A549 (cell line): ENCODE data around the gene PSMB1. TPM values are rescaled to one million over a fixed set of nuclear protein-coding genes. Genes with fewer than 3 reads are reported as not detected.

ENCODE experiments used
- ATAC-seq, 2 experiments: fragments of 200-7000 bp in 1 of 2; fragments of >200 bp in 1 of 2; cut with Nextera tagmentation in 1 of 2; cut with Tn5 transposase in 1 of 2; 3 replicates each; pipeline versions ENCODE4 v1.8.0 to v1.9.1; 2018 to 2020; ENCODE audit warnings: mild to moderate bottlenecking in 1 of 2, moderate library complexity in 1 of 2
- CTCF ChIA-PET: fragments of 300-600 bp; sonication (Branson Sonifier 250); formaldehyde crosslinking; extraction: SDS; loops from one replicate; lab custom pipeline; 2021; ENCODE audit warnings: antibody characterized with exemption, inconsistent platforms; lab: Yijun Ruan, JAX
- POLR2A ChIA-PET: fragments of 350-600 bp; formaldehyde crosslinking; extraction: SDS; loops from one replicate; lab custom pipeline; 2021; ENCODE audit warnings: antibody characterized with exemption, inconsistent platforms; lab: Yijun Ruan, JAX
- DNase-seq, 2 experiments: peaks; one replicate each; pipeline versions ENCODE4 v3.0.0 to v3.0.0-alpha.2; 2011 to 2016; ENCODE audit warnings: low read depth in 1 of 2, low spot score in 1 of 2
- FAIRE-seq: peaks from 2 replicates; lab custom pipeline; 2011; peaks lifted over from hg19 to GRCh38; lab: Jason Lieb, UNC
- H3K27ac ChIP-seq, 2 experiments: fragments of >200 bp; sonication (Bioruptor Twin); formaldehyde crosslinking; 3 replicates each; pipeline ENCODE4 v1.5.1; 2016 to 2017
- H3K4me1 ChIP-seq: fragments of >200 bp; sonication (Bioruptor Twin); formaldehyde crosslinking; 3 replicates; pipeline ENCODE4 v1.6.1; 2016
- H3K4me2 ChIP-seq: fragments of >200 bp; sonication (Bioruptor Twin); formaldehyde crosslinking; 3 replicates; pipeline ENCODE4 v1.6.1; 2016
- H3K4me3 ChIP-seq: fragments of >200 bp; sonication (Bioruptor Twin); formaldehyde crosslinking; 3 replicates; pipeline ENCODE4 v1.5.1; 2016
- H3K9me3 ChIP-seq: fragments of >200 bp; sonication (Bioruptor Twin); formaldehyde crosslinking; 3 replicates; pipeline ENCODE4 v1.6.1; 2016
- BHLHE40 ChIP-seq: IDR thresholded peaks from 2 replicates; pipeline ENCODE4 v1.6.1; 2012; ENCODE audit warnings: low read depth, low read length, inconsistent platforms
- CBX2 ChIP-seq: fragments of 200-600 bp; sonication (generic); IDR thresholded peaks from 2 replicates; pipeline ENCODE4 v1.6.1; 2016; ENCODE audit warnings: low read depth, mild to moderate bottlenecking, borderline replicate concordance
- CBX8 ChIP-seq: fragments of 200-600 bp; sonication (generic); IDR thresholded peaks from 2 replicates; pipeline ENCODE4 v1.6.1; 2016
- CEBPB ChIP-seq, 2 experiments: fragments of >200 bp in 1 of 2; sonication (Bioruptor Twin) in 1 of 2; formaldehyde crosslinking in 1 of 2; IDR thresholded peaks; 2 replicates each; pipeline ENCODE4 v1.6.1; 2012 to 2016
- EHMT2 ChIP-seq: fragments of 200-600 bp; sonication (generic); IDR thresholded peaks from 2 replicates; pipeline ENCODE4 v1.6.1; 2016; ENCODE audit warnings: antibody characterized with exemption, low read depth, mild to moderate bottlenecking, moderate library complexity
- EP300 ChIP-seq, 2 experiments: fragments of >200 bp; sonication (Bioruptor Twin); formaldehyde crosslinking; IDR thresholded peaks; 2 replicates in 1 of 2; 3 replicates in 1 of 2; pipeline ENCODE4 v1.6.1; 2016 to 2017
- FOSB ChIP-seq: fragments of 250-450 bp; sonication (Bioruptor Pico); IDR thresholded peaks from 2 replicates; pipeline ENCODE4 v1.5.0; 2020; ENCODE audit warnings: mild to moderate bottlenecking, moderate library complexity
- GATA3 ChIP-seq: IDR thresholded peaks from 2 replicates; pipeline ENCODE4 v1.6.1; 2012; ENCODE audit warnings: borderline replicate concordance
- HDAC2 ChIP-seq: fragments of 200-600 bp; sonication (generic); IDR thresholded peaks from 2 replicates; pipeline ENCODE4 v1.6.1; 2016
- HES2 ChIP-seq: fragments of >200 bp; sonication (Bioruptor Twin); formaldehyde crosslinking; IDR thresholded peaks from 2 replicates; pipeline ENCODE4 v1.6.1; 2016
- HEYL ChIP-seq: fragments of 250-450 bp; sonication (Bioruptor Pico); IDR thresholded peaks from 2 replicates; pipeline ENCODE4 v1.8.0; 2021; ENCODE audit warnings: mild to moderate bottlenecking, moderate library complexity
- HOXB13 ChIP-seq: fragments of 250-450 bp; sonication (Bioruptor Pico); IDR thresholded peaks from 2 replicates; pipeline ENCODE4 v1.5.0; 2020; ENCODE audit warnings: low read depth, mild to moderate bottlenecking, moderate library complexity
- HOXB5 ChIP-seq: fragments of 250-450 bp; sonication (Bioruptor Pico); IDR thresholded peaks from 2 replicates; pipeline ENCODE4 v1.5.0; 2020; ENCODE audit warnings: mild to moderate bottlenecking, moderate library complexity
- JUN ChIP-seq, 2 experiments: fragments of >200 bp; sonication (Bioruptor Twin); formaldehyde crosslinking; IDR thresholded peaks; 2 replicates in 1 of 2; 3 replicates in 1 of 2; pipeline ENCODE4 v1.6.1; 2016 to 2017
- MAFK ChIP-seq: fragments of 450-650 bp; IDR thresholded peaks from 2 replicates; pipeline ENCODE4 v1.6.1; 2014; ENCODE audit not compliant: partially characterized antibody
- MAZ ChIP-seq: fragments of 150-350 bp; IDR thresholded peaks from 2 replicates; pipeline ENCODE4 v1.6.1; 2014; ENCODE audit warnings: antibody characterized with exemption, low read depth, low read length, borderline replicate concordance
- MYC ChIP-seq: IDR thresholded peaks from 2 replicates; pipeline ENCODE4 v1.6.1; 2012; ENCODE audit warnings: mild to moderate bottlenecking, inconsistent platforms, low read length, improper control_type of control experiment, borderline replicate concordance
- NR3C1 ChIP-seq: fragments of >200 bp; sonication (Bioruptor Twin); formaldehyde crosslinking; IDR thresholded peaks from 3 replicates; pipeline ENCODE4 v1.6.1; 2017
- POLR2A ChIP-seq: IDR thresholded peaks from 2 replicates; pipeline ENCODE4 v1.6.1; 2012; ENCODE audit warnings: mild to moderate bottlenecking, low read length
- POLR2AphosphoS2 ChIP-seq: conservative IDR thresholded peaks from 2 replicates; pipeline ENCODE4 v1.6.1; 2012; ENCODE audit warnings: low read length, improper control_type of control experiment, inconsistent platforms
- RFX5 ChIP-seq: fragments of 450-650 bp; IDR thresholded peaks from 2 replicates; pipeline ENCODE4 v1.7.1; 2014; ENCODE audit warnings: antibody characterized with exemption, mild to moderate bottlenecking, moderate library complexity
- ZC3H11A ChIP-seq: fragments of 450-650 bp; IDR thresholded peaks from 2 replicates; pipeline ENCODE4 v1.6.1; 2014; ENCODE audit warnings: antibody characterized with exemption, mild to moderate bottlenecking
- ZFP36 ChIP-seq: fragments of 450-650 bp; IDR thresholded peaks from 2 replicates; pipeline ENCODE4 v1.6.1; 2014; ENCODE audit warnings: borderline replicate concordance; ENCODE audit not compliant: partially characterized antibody
- ZNF302 ChIP-seq: fragments of 250-450 bp; sonication (Bioruptor Pico); IDR thresholded peaks from 2 replicates; pipeline ENCODE4 v1.9.0; 2021; ENCODE audit warnings: inconsistent platforms, mild to moderate bottlenecking, moderate library complexity
- ZSCAN20 ChIP-seq: fragments of 250-450 bp; sonication (Bioruptor Pico); IDR thresholded peaks from 2 replicates; pipeline ENCODE4 v1.8.0; 2022; ENCODE audit warnings: mild to moderate bottlenecking, moderate library complexity
- WGBS: methylation state at CpG from one replicate; pipeline ENCODE4 v1.1.6; 2017; ENCODE audit errors: missing lambda C conversion rate; 5-methylcytosine and 5-hydroxymethylcytosine counted together
- polyA plus RNA-seq, 4 experiments: library from polyadenylated mRNA; depleted of rRNA in 3 of 4; stranded (reverse); fragments of >200 nt; fragmentation: RNase III in 1 of 4; extraction: RNeasy Plus Mini Kit Qiagen cat#74134 plus additional on column Dnase treatment in 1 of 4; gene quantifications; 2 replicates in 3 of 4; 3 replicates in 1 of 4; pipeline ENCODE4 v1.2.3, GENCODE V29; 2011 to 2017
- TF ChIP-seq, protein P1 (sequence below): IDR thresholded peaks from 2 replicates; pipeline ENCODE4 v1.6.1; 2012; ENCODE audit warnings: low read depth, borderline replicate concordance
- TF ChIP-seq, protein P2 (sequence below): fragments of 250-450 bp; sonication (Bioruptor Pico); IDR thresholded peaks from 2 replicates; pipeline ENCODE4 v1.5.0; 2020; ENCODE audit warnings: low read depth, mild to moderate bottlenecking, moderate library complexity
- TF ChIP-seq, protein P3 (sequence below): IDR thresholded peaks from 2 replicates; pipeline ENCODE4 v1.6.1; 2012
- TF ChIP-seq, protein P4 (sequence below): fragments of 250-450 bp; sonication (Bioruptor Pico); IDR thresholded peaks from 2 replicates; pipeline ENCODE4 v1.5.0; 2021; ENCODE audit warnings: mild to moderate bottlenecking, moderate library complexity, borderline replicate concordance
- TF ChIP-seq, protein P5 (sequence below): fragments of >200 bp; sonication (Bioruptor Twin); formaldehyde crosslinking; IDR thresholded peaks from 3 replicates; pipeline ENCODE4 v1.6.1; 2016
- TF ChIP-seq, protein P6 (sequence below): fragments of 150-350 bp; IDR thresholded peaks from 2 replicates; pipeline ENCODE4 v1.6.1; 2014; ENCODE audit warnings: low read depth, mild to moderate bottlenecking, low read length

Gene PSMB1
- polyA plus RNA-seq, 2 of the 4 experiments (the other 2 are of a cell fraction) = 267 to 306 TPM

- FAIRE-seq = no peak
- TF ChIP-seq MYC (no peak), HEYL (no peak), HES2 (no peak), POLR2AphosphoS2 (no peak), MAFK (no peak), GATA3 (no peak), HOXB13 (no peak), ZSCAN20 (CRISPR knock-in tag) (no peak), RFX5 (no peak), CBX8 (no peak), EP300 (IDR thresholded peaks at IDR 0.05) (no peak), CBX2 (no peak), NR3C1 (no peak), EHMT2 (no peak)
- TF ChIP-seq, protein P1, sequence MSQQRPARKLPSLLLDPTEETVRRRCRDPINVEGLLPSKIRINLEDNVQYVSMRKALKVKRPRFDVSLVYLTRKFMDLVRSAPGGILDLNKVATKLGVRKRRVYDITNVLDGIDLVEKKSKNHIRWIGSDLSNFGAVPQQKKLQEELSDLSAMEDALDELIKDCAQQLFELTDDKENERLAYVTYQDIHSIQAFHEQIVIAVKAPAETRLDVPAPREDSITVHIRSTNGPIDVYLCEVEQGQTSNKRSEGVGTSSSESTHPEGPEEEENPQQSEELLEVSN = no peak
- TF ChIP-seq, protein P2, sequence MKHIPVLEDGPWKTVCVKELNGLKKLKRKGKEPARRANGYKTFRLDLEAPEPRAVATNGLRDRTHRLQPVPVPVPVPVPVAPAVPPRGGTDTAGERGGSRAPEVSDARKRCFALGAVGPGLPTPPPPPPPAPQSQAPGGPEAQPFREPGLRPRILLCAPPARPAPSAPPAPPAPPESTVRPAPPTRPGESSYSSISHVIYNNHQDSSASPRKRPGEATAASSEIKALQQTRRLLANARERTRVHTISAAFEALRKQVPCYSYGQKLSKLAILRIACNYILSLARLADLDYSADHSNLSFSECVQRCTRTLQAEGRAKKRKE (CRISPR knock-in tag) = no peak
- TF ChIP-seq, protein P3, sequence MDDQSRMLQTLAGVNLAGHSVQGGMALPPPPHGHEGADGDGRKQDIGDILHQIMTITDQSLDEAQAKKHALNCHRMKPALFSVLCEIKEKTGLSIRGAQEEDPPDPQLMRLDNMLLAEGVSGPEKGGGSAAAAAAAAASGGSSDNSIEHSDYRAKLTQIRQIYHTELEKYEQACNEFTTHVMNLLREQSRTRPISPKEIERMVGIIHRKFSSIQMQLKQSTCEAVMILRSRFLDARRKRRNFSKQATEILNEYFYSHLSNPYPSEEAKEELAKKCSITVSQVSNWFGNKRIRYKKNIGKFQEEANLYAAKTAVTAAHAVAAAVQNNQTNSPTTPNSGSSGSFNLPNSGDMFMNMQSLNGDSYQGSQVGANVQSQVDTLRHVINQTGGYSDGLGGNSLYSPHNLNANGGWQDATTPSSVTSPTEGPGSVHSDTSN = no peak
- no peaks in the 10 kb centered on the region for H3K9me3 ChIP-seq
- DNase-seq = no peak
- H3K4me1 ChIP-seq = no peaks in the 10 kb centered on the region
- POLR2A ChIA-PET = no interaction called here
- WGBS = 0% methylated on average over 3 of the region's 3 CpGs
- CTCF ChIA-PET = interaction anchor here (0.8 kb wide), 1 partner anchor 449 kb away, joined by 3 read pairs; no protein-coding TSS in a partner anchor
- no peak for ATAC-seq
- no peak overlapping the region for H3K27ac ChIP-seq
- no peak overlapping the region for H3K4me3 ChIP-seq
- H3K4me2 ChIP-seq = no peak overlapping the region
These were observed 52.0 kb downstream of the PSMB1 start for GRCh38 chr6:170500955-170501590.

DNA sequence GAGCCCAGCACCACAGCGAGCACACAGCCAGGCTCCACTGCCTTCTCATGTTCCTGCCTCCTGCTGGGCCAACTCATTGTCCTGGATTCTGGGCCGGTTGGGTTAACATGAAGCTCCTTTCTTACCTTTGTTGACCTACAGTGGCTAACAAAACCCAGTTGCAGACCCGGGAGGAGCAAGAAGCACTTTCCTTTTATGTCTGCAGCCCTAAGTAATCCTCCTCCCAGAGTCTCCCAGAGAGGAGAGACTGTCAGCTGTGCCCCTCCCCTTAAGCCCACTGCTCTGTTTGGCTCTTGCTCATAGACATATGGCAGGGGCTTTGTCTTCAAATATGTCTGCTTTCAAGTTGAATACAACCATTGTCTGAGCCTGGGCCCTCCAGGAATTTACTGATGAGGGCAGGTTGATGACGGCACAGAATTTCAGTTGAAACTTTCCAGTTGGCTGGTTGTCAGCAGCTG lies 55.2 kb downstream of the PSMB1 start:
- ATAC-seq = no peak

More for the DNA sequence above, 55.2 kb downstream of the PSMB1 start:
- TF ChIP-seq HOXB5 (CRISPR knock-in tag) (no peak), ZC3H11A (no peak), POLR2A (no peak), CEBPB (IDR thresholded peaks at IDR 0.05) (no peak), CBX2 (no peak), HDAC2 (no peak), ZFP36 (no peak), JUN (IDR thresholded peaks at IDR 0.05) (no peak), ZNF302 (CRISPR knock-in tag) (no peak), BHLHE40 (no peak), HOXB13 (no peak), HEYL (no peak), MAZ (no peak), NR3C1 (no peak), RFX5 (no peak), FOSB (CRISPR knock-in tag) (no peak)
- TF ChIP-seq, protein P4, sequence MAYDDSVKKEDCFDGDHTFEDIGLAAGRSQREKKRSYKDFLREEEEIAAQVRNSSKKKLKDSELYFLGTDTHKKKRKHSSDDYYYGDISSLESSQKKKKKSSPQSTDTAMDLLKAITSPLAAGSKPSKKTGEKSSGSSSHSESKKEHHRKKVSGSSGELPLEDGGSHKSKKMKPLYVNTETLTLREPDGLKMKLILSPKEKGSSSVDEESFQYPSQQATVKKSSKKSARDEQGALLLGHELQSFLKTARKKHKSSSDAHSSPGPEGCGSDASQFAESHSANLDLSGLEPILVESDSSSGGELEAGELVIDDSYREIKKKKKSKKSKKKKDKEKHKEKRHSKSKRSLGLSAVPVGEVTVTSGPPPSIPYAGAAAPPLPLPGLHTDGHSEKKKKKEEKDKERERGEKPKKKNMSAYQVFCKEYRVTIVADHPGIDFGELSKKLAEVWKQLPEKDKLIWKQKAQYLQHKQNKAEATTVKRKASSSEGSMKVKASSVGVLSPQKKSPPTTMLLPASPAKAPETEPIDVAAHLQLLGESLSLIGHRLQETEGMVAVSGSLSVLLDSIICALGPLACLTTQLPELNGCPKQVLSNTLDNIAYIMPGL (CRISPR knock-in tag) = no peak
- TF ChIP-seq, protein P2 (CRISPR knock-in tag) = no peak
- TF ChIP-seq, protein P5, sequence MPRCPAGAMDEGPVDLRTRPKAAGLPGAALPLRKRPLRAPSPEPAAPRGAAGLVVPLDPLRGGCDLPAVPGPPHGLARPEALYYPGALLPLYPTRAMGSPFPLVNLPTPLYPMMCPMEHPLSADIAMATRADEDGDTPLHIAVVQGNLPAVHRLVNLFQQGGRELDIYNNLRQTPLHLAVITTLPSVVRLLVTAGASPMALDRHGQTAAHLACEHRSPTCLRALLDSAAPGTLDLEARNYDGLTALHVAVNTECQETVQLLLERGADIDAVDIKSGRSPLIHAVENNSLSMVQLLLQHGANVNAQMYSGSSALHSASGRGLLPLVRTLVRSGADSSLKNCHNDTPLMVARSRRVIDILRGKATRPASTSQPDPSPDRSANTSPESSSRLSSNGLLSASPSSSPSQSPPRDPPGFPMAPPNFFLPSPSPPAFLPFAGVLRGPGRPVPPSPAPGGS = no peak
- TF ChIP-seq, protein P6, sequence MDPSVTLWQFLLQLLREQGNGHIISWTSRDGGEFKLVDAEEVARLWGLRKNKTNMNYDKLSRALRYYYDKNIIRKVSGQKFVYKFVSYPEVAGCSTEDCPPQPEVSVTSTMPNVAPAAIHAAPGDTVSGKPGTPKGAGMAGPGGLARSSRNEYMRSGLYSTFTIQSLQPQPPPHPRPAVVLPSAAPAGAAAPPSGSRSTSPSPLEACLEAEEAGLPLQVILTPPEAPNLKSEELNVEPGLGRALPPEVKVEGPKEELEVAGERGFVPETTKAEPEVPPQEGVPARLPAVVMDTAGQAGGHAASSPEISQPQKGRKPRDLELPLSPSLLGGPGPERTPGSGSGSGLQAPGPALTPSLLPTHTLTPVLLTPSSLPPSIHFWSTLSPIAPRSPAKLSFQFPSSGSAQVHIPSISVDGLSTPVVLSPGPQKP = no peak
- TF ChIP-seq, all 56 proteins: peak for 0
- Histone ChIP-seq H3K4me3 (no peak overlapping the region), H3K4me1 (no peaks in the 10 kb centered on the region), H3K9me3 (no peaks in the 10 kb centered on the region), H3K4me2 (no peak overlapping the region), H3K27ac (no peak overlapping the region)
- no peak for DNase-seq
- CTCF ChIA-PET = interaction anchor here (1.1 kb wide), 1 partner anchor 16 kb away, joined by 3 read pairs; no protein-coding TSS in a partner anchor
- no peak for FAIRE-seq
- 8% methylated on average over 4 of the region's 4 CpGs for WGBS
- POLR2A ChIA-PET = no interaction called here
